OCI-LY3 (cell line): ENCODE data around the gene SOX8.

Experiments used
- H2AFZ ChIP-seq: fragments of 200-600, 300-600 bp; shearing (Covaris generic); 2 replicates; pipeline ENCODE4 v1.6.0; 2014; ENCODE audit warnings: antibody characterized with exemption, low read depth, low read length
- H3K27ac ChIP-seq: fragments of 200-600, 300-600 bp; sonication (generic); 2 replicates; pipeline ENCODE4 v1.5.1; 2014; ENCODE audit warnings: mild to moderate bottlenecking, low read length, moderate library complexity, mixed read lengths
- H3K27me3 ChIP-seq: fragments of 200-600, 300-600 bp; sonication (generic); 2 replicates; pipeline ENCODE4 v1.6.1; 2014; ENCODE audit warnings: low read depth, low read length, mixed read lengths
- H3K36me3 ChIP-seq: fragments of 200-600, 300-600 bp; sonication (generic); replicated peaks from 2 replicates; pipeline ENCODE3; 2014; ENCODE audit warnings: low read depth, low read length, mixed read lengths
- H3K4me1 ChIP-seq: fragments of 300-600, 200-600 bp; sonication (generic); 2 replicates; pipeline ENCODE4 v1.6.1; 2014; ENCODE audit warnings: low read length, mixed read lengths
- H3K4me2 ChIP-seq: fragments of 200-600, 300-600 bp; sonication (generic); 2 replicates; pipeline ENCODE4 v1.6.1; 2014; ENCODE audit warnings: low read length, mixed read lengths
- H3K4me3 ChIP-seq: fragments of 300-600, 200-600 bp; sonication (generic); 2 replicates; pipeline ENCODE4 v1.5.1; 2014; ENCODE audit warnings: antibody characterized with exemption, mild to moderate bottlenecking, low read length, moderate library complexity
- H3K79me2 ChIP-seq: fragments of 300-600, 200-600 bp; shearing (Covaris generic); 2 replicates; pipeline ENCODE4 v1.6.1; 2014; ENCODE audit warnings: mild to moderate bottlenecking, low read length, mixed read lengths
- H3K9ac ChIP-seq: fragments of 300-600, 200-600 bp; shearing (Covaris generic); 2 replicates; pipeline ENCODE4 v1.6.0; 2014; ENCODE audit warnings: mild to moderate bottlenecking, low read length, moderate library complexity
- H3K9me3 ChIP-seq: fragments of 200-600, 300-600 bp; shearing (Covaris generic); 2 replicates; pipeline ENCODE4 v1.6.1; 2014; ENCODE audit warnings: low read length, mixed read lengths; ENCODE audit not compliant: insufficient read depth
- H4K20me1 ChIP-seq: fragments of 200-600, 300-600 bp; sonication (generic); 2 replicates; pipeline ENCODE4 v1.6.1; 2016; ENCODE audit warnings: low read length, mixed read lengths; ENCODE audit not compliant: insufficient read depth
- EZH2phosphoT487 ChIP-seq: fragments of 200-600 bp; shearing (Covaris generic); IDR thresholded peaks from 2 replicates; pipeline ENCODE4 v1.6.1; 2018; ENCODE audit warnings: antibody characterized with exemption, mixed run types, low read depth
- TF ChIP-seq, protein P1 (sequence below): fragments of 200-600, 300-600 bp; sonication (generic); IDR thresholded peaks from 2 replicates; pipeline ENCODE4 v1.5.1; 2014; ENCODE audit warnings: antibody characterized with exemption, low read length, low read depth

Gene SOX8

GRCh38 chr16:1026784-1027500 lies 45.4 kb downstream of the SOX8 start:
- Histone ChIP-seq H3K27me3 (no peaks in the 10 kb centered on the region), H3K4me1 (no peaks in the 10 kb centered on the region), H3K9ac (no peak overlapping the region), H3K4me3 (no peak overlapping the region), H3K4me2 (no peak overlapping the region), H2AFZ (no peak overlapping the region), H3K36me3 (no peaks in the 10 kb centered on the region), H3K9me3 (no peaks in the 10 kb centered on the region), H3K79me2 (no peaks in the 10 kb centered on the region), H3K27ac (no peak overlapping the region), H4K20me1 (no peaks in the 10 kb centered on the region)
- TF ChIP-seq, protein P1, sequence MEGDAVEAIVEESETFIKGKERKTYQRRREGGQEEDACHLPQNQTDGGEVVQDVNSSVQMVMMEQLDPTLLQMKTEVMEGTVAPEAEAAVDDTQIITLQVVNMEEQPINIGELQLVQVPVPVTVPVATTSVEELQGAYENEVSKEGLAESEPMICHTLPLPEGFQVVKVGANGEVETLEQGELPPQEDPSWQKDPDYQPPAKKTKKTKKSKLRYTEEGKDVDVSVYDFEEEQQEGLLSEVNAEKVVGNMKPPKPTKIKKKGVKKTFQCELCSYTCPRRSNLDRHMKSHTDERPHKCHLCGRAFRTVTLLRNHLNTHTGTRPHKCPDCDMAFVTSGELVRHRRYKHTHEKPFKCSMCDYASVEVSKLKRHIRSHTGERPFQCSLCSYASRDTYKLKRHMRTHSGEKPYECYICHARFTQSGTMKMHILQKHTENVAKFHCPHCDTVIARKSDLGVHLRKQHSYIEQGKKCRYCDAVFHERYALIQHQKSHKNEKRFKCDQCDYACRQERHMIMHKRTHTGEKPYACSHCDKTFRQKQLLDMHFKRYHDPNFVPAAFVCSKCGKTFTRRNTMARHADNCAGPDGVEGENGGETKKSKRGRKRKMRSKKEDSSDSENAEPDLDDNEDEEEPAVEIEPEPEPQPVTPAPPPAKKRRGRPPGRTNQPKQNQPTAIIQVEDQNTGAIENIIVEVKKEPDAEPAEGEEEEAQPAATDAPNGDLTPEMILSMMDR, result no peak
- no peak for TF ChIP-seq EZH2phosphoT487

DNA sequence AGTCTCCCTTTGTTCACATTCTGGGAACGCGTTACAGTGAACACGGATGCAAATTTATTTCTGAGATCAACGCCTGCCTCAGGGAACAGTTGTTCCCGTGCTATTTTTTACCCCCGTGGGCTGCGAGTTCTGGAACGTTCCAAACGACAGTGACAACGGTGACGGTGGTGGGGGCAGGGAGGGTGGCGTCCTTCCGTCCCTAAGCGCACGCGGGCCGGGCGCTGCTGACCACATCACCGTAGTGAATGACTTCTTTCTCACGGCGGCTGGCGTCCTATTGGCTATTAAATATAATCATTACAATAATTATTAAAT lies 45.9 kb downstream of the SOX8 start:
- no peaks in the 10 kb centered on the region for H3K9me3 ChIP-seq
- no peaks in the 10 kb centered on the region for H3K79me2 ChIP-seq
- H2AFZ ChIP-seq, result no peak overlapping the region
- H3K27me3 ChIP-seq, result no peaks in the 10 kb centered on the region
- no peak overlapping the region for H3K4me3 ChIP-seq
- no peaks in the 10 kb centered on the region for H3K4me1 ChIP-seq
- H3K9ac ChIP-seq, result no peak overlapping the region
- no peak overlapping the region for H3K27ac ChIP-seq
- H4K20me1 ChIP-seq, result no peaks in the 10 kb centered on the region
- no peak for TF ChIP-seq EZH2phosphoT487
- TF ChIP-seq, protein P1, result no peak
- H3K36me3 ChIP-seq, result no peaks in the 10 kb centered on the region
- no peak overlapping the region for H3K4me2 ChIP-seq

- no peak for TF ChIP-seq EZH2phosphoT487
- TF ChIP-seq, protein P1, result no peak
- Histone ChIP-seq H3K27me3 (no peaks in the 10 kb centered on the region), H3K9me3 (no peaks in the 10 kb centered on the region), H3K9ac (no peak overlapping the region), H4K20me1 (no peaks in the 10 kb centered on the region), H3K4me2 (no peak overlapping the region), H3K4me3 (no peak overlapping the region), H3K4me1 (no peaks in the 10 kb centered on the region), H3K79me2 (no peaks in the 10 kb centered on the region), H3K36me3 (no peaks in the 10 kb centered on the region), H3K27ac (no peak overlapping the region), H2AFZ (no peak overlapping the region)
Measured at GRCh38 chr16:1028056-1028455, 46.5 kb downstream of the SOX8 start.

DNA sequence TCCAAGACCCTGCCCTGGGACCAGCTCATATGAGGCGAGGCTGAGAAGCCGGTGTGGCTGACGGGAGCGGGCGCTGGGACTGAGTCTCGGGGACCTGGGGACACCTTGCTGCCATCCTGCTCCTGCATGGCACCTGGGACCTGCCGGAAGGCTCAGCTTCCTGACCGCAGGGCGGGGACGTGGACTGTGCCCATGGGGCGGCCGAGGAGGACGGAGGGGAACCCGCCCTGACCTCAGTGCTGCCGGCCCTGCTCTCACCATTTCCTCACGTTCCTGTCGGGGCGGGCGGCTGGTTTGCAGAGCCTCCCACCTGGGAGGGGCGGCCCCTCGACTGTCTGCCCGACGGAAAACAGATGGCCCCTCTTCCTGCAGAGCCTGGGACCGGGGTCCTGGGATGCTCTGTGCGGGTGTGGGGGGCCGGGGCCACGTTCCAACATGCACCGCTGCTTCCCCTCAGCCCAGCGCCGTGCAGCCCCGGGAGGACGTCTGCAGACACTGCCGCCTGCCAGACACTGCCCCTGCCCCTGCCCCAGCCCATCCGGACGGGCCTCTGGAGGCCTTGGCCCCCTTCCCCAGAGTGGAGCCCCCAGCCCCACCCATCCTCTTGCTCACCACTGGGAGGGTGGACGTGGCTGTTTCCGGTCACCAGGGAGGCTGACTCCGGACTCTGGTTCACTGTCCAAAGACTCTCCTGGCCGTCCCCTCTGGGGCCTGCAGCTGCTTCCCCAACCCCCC lies 47.1 kb downstream of the SOX8 start:
- Histone ChIP-seq H2AFZ (no peak overlapping the region), H3K79me2 (no peaks in the 10 kb centered on the region), H3K36me3 (no peaks in the 10 kb centered on the region), H3K9me3 (no peaks in the 10 kb centered on the region), H3K4me2 (no peak overlapping the region), H3K27ac (no peak overlapping the region), H3K4me1 (no peaks in the 10 kb centered on the region), H3K9ac (no peak overlapping the region), H3K27me3 (no peaks in the 10 kb centered on the region), H4K20me1 (no peaks in the 10 kb centered on the region), H3K4me3 (no peak overlapping the region)
- no peak for TF ChIP-seq EZH2phosphoT487
- TF ChIP-seq, protein P1, result no peak
